Mononuclear cell (primary cell): ENCODE results near the gene CNGB1. TPM values are rescaled to one million over a fixed set of nuclear protein-coding genes. Genes with fewer than 3 reads are reported as not detected.

ENCODE experiments used
- H3K27me3 ChIP-seq: 2 replicates; pipeline ENCODE4 v1.6.0; 2011; ENCODE audit warnings: low read length, control low read depth; ENCODE audit not compliant: insufficient read depth
- H3K4me1 ChIP-seq: 2 replicates; pipeline ENCODE4 v1.5.1; 2011; ENCODE audit warnings: mild to moderate bottlenecking, low read length, control low read depth; ENCODE audit not compliant: insufficient read depth
- H3K4me3 ChIP-seq: 2 replicates; pipeline ENCODE4 v1.5.1; 2011; ENCODE audit warnings: mild to moderate bottlenecking, low read length, moderate library complexity
- H3K9me3 ChIP-seq: 2 replicates; pipeline ENCODE4 v1.5.1; 2011; ENCODE audit warnings: low read depth, mild to moderate bottlenecking, control low read depth, low read length
- total RNA-seq: library from RNA; depleted of rRNA; stranded (reverse); fragments of >200 nt; gene quantifications from one replicate; pipeline ENCODE4 v1.2.3, GENCODE V29; 2012

Gene CNGB1
- total RNA-seq, 1 donor: not detected

DNA sequence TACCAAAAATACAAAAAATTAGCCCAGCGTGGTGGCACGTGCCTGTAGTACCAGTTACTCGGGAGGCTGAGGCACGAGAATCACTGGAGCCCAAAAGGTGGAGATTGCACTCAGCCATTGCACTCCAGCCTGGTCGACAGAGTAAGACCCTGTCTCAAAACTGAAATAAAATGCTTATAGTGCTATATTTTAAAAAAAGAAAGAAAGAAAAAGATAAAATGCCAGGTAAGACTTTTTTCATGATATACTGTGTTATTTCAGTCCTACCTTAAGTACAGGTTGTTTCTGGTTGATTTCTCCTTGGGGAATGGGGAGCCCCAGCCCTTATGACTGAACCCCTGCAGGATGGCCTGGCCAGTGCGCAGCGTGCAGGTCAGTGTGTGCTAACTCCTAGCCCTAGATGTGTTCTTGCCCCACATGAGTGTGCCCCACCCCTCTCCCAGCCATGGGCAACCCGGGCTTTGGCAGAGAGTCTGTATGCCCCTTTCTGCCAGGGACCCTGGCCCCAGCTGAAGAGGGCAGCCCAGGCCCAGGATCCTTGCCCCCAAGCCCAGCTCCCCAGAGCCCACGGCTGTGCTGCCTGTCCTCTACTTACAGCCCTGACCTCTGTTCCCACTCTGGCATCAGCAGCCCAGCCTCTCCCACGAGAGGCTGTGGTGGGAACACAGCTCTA, 1.3 kb downstream of the CNGB1 start:
- no peaks in the 10 kb centered on the region for H3K4me1 ChIP-seq
- H3K27me3 ChIP-seq: no peaks in the 10 kb centered on the region
- no peaks in the 10 kb centered on the region for H3K9me3 ChIP-seq
- H3K4me3 ChIP-seq: no peak overlapping the region

DNA sequence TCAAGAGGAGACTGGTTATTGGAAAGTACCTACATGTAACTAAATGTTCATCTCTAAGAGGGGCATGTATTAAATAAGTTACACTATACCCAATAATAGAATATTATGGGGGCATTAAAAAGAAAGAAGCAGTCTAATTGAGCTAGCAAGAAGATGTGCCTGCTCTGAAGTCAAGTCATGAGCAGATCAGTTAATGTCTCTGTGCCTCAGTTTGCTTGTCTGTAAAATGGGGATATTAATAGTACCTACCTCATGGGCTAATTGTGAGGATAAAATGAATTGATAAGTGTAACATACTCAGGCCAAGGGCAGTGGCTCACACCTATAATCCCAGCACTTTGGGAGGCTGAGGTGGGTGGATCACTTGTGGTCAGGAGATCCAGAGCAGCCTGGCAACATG, 3.0 kb downstream of the CNGB1 start:
- H3K4me1 ChIP-seq: no peaks in the 10 kb centered on the region

DNA sequence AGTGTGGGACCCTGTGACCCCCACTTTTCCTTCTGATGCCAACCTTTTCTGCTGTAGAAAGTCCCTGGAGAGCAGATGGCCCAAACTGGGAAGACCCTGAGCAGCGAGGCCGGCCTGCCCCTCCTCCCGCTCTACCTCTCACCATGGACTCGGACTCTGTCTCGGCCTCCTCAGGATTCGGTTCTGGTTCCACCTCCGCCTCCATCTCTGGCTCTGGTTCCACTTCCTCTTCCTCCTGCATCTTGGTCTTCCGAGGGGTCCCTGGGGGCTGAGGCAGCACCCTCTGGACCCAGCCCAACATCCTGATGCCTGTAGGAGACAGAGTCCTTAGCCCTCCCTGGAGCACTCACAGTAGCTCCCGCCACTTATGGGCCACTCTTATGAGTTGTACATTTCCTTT, 3.9 kb downstream of the CNGB1 start:
- H3K27me3 ChIP-seq: no peaks in the 10 kb centered on the region
- no peaks in the 10 kb centered on the region for H3K9me3 ChIP-seq
- H3K4me3 ChIP-seq: no peak overlapping the region
- H3K4me1 ChIP-seq: no peaks in the 10 kb centered on the region

More for the DNA sequence above, 3.0 kb downstream of the CNGB1 start:
- no peaks in the 10 kb centered on the region for H3K9me3 ChIP-seq
- H3K4me3 ChIP-seq: no peak overlapping the region
- H3K27me3 ChIP-seq: no peaks in the 10 kb centered on the region

DNA sequence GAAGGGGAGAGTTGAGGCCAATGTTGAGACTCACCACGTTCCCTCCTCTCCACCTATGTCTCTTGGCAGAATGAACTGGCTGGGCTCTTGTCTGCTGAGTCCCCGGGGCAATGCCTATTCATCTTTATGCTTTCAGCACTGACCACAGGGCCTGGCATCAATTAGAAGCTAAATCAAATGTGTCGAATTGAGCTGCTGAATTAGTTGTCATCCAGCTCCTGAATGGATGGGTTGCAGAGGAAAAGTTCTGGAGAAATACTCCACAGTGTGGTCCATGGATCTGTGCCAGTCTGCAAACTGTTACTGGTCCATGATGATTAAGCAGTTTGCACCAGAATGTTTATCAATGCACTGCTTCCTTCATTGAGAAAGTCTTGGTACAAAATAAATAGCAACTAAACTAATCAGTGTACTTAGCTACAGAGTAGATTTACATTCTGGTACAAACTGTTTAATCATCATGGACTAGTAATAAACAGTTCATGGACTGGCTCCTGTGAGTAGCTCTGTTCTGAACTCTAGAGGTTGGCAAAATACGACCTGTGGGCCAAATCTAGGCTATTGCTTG, 4.6 kb downstream of the CNGB1 start:
- Histone ChIP-seq H3K4me1 (no peaks in the 10 kb centered on the region), H3K27me3 (no peaks in the 10 kb centered on the region), H3K4me3 (no peak overlapping the region), H3K9me3 (no peaks in the 10 kb centered on the region)

DNA sequence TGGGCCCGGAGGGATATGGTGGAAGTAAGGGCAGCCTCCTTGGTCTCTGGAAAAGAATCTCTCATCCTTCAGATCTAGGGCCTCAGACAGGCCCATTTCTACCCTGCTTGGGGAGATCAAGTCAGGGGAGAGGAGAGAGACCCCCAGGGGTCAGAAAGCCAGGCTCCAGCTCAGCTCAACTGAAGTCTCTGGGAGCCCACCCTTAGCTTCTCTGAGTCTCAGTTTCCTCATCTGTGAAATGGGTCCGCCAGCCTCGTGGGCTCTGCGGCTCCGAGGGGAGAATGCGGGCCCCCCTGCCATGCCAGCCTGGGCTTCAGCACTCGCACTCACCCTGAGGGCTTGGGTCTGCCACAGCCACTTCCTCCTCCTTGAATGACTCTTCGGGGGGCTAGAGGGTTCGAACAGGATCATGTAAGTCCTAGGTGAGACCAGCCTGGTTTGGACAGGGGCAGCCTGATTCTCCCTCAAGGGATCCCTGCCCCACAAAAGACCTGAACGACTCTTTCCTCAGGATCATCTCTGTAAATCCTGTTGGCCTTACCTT, 6.7 kb downstream of the CNGB1 start:
- no peaks in the 10 kb centered on the region for H3K4me1 ChIP-seq
- H3K27me3 ChIP-seq: no peaks in the 10 kb centered on the region
- H3K9me3 ChIP-seq: no peaks in the 10 kb centered on the region
- H3K4me3 ChIP-seq: no peak overlapping the region

DNA sequence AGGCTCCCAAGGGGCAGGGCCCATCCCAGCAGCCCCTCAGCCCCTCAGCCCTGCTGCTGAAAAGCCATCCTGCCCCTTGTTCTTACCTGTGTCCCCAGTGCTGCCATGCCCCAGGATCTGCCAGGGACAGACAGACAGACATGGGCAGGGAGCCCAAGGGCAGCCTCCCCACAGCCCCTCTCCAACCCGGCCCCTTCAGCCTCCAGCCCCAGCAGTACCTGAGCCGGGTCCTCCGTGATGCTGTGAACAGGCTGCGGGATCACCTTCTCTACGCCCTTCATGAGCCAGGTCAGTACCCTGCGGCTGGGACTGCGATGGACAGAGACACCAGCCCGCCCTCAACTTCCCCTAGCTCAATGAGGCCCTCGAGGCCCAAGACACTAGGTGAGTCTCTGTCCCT, 8.2 kb downstream of the CNGB1 start:
- H3K4me1 ChIP-seq: no peaks in the 10 kb centered on the region
- H3K4me3 ChIP-seq: no peak overlapping the region
- no peaks in the 10 kb centered on the region for H3K9me3 ChIP-seq
- H3K27me3 ChIP-seq: no peaks in the 10 kb centered on the region

DNA sequence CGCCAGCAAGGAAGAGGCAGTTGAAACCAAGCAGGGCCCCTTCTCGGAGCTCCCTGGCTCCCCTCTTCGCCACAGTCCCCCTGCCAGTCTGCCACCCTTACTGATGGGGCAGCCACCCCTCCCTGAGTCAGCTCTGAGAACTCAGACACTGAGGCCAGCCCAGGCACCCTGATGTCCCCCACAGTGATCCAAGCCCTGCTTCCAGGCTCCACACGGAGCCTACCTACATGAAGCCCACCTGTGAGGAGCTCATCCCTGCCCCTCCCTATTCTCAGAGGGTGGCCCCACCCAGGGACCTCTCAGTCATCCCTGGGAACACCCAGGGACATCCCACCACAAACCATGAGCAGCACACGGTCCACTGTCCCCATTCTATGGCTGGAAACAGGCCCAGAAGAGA, 8.9 kb downstream of the CNGB1 start:
- Histone ChIP-seq H3K9me3 (no peaks in the 10 kb centered on the region), H3K27me3 (no peaks in the 10 kb centered on the region), H3K4me3 (no peak overlapping the region), H3K4me1 (no peaks in the 10 kb centered on the region)

DNA sequence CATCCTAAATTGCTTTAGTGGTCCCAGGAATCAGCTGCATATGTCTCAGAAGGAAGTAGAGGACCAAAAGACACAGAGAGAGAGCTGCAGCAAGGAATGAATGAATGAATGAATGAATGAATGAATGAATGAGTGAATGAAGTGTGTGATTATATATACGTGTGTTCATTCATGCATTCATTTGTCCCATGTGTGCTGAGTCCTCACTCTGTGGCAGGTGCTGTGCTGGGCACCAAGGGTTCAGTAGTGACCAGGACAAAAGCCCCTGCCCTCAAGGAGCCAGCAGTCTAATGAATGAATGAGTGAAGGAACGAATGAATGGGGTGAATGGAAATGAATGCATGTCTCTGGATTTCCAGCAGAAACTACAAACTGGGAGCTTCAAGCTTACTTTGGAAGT, 9.4 kb downstream of the CNGB1 start:
- Histone ChIP-seq H3K9me3 (no peaks in the 10 kb centered on the region), H3K4me1 (no peaks in the 10 kb centered on the region), H3K4me3 (no peak overlapping the region), H3K27me3 (no peaks in the 10 kb centered on the region)

DNA sequence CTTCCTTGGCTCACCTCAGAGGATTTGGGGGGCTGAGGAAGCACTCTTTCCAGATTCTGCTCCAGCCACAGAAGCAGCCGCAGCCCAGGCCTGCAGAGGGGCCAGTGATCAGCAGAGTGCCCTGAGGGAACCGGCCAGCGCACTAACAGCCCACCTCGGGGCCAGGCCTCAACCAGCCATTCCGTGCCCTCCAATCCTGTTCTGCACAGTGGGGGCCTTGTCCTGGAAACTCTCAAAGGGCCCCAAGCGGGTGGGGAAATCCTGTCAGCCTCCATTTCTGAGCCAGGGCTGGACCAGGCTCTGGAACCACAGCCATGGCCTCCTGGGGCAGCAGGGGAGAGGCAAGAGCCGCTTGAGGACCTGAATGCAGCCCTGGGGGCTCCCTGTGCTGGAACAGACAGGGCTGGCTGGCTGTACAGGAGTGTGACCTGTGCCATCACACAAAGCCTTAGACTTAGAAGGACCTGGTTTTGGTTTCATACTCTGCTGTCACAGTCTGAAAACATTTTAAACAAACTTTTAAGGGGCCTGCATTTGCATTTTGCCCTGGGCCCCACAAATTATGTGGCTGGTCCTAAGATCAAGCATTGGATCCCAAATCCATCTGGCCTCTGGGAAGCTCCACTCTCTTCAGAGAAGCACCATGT, 10.0 kb downstream of the CNGB1 start:
- no peak overlapping the region for H3K4me3 ChIP-seq
- H3K4me1 ChIP-seq: no peaks in the 10 kb centered on the region
- H3K9me3 ChIP-seq: no peaks in the 10 kb centered on the region
- H3K27me3 ChIP-seq: no peaks in the 10 kb centered on the region

DNA sequence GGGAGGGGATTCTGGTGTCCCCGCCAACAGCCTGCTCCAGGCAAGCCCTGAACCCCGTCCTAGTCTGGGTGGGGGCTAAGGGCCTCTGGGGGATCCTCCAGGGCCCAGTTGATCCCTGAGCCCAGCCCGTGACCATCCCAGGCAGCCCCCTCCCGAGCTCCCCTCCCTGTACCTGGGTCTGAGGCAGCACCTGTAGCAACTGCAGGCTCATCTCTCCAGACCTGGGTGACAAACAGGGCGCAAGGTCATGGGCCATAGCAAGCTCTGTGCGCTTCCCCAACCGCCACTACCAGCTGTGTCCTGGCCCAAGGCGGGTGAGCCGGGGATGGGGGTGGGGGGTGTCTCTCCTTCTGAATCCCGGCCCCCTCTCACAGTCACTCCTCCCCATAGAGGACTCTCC, 10.6 kb downstream of the CNGB1 start:
- Histone ChIP-seq H3K4me1 (no peaks in the 10 kb centered on the region), H3K9me3 (no peaks in the 10 kb centered on the region), H3K4me3 (no peak overlapping the region), H3K27me3 (no peaks in the 10 kb centered on the region)

DNA sequence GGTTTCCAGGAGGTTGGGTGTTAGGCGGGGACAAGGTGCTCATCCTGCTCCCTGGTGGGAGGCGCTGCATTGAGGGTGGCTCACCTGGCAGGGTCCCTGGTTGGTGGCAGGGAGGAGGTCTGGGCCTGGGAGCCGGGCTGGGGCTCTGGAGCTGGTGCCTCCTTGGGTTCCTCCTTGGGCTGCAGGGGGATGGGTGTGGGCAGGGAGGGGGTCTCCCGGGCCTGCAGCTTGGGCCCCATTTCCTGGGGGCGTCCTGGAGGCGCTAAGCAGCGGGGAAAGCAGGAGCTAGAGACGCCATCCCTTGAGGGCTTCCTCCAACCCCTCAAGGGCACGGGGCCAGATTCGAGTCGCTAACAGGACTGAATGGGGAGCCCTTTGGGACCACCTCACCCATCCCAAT, 11.1 kb downstream of the CNGB1 start:
- H3K4me1 ChIP-seq: no peaks in the 10 kb centered on the region
- no peaks in the 10 kb centered on the region for H3K9me3 ChIP-seq
- H3K4me3 ChIP-seq: no peak overlapping the region
- H3K27me3 ChIP-seq: no peaks in the 10 kb centered on the region

DNA sequence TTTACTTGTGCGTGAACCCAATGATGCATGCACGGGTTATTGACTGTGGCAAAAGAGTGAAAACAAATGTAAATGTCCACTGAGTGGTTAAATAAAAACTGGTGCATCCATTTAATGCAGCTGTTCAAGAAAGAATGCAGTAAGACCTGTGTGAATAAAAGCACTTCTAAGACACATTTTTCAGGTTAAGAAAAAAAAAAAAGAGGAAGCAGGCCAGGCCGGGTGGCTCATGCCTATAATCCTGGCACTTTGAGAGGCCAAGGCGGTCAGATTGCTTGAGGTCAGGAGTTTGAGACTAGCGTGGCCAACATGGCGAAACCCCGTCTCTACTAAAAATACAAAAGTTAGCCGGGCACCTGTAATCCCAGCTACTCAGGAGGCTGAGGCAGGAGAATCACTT, 11.8 kb downstream of the CNGB1 start:
- Histone ChIP-seq H3K27me3 (no peaks in the 10 kb centered on the region), H3K9me3 (no peaks in the 10 kb centered on the region), H3K4me1 (no peaks in the 10 kb centered on the region), H3K4me3 (no peak overlapping the region)

DNA sequence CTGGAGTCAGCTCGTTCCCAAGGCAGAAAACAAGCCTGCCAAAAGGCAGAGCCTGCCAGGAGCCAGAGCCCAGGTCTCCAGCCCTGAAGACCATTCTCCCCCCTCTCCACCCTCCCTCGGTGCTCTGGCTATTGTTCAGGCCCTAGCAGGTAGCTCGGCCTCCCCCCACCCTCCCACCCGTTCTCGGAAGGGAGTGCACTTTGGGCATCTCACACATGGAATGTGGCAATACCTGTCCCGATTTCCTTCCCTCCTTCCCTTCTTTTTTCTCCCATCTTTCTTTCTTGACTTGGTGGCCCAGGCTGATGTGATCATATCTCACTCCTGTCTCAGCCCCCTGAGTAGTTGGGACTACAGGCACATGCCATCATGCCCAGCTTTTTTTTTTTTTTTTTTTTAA, 12.4 kb downstream of the CNGB1 start:
- no peaks in the 10 kb centered on the region for H3K27me3 ChIP-seq
- no peak overlapping the region for H3K4me3 ChIP-seq
- no peaks in the 10 kb centered on the region for H3K4me1 ChIP-seq
- no peaks in the 10 kb centered on the region for H3K9me3 ChIP-seq

DNA sequence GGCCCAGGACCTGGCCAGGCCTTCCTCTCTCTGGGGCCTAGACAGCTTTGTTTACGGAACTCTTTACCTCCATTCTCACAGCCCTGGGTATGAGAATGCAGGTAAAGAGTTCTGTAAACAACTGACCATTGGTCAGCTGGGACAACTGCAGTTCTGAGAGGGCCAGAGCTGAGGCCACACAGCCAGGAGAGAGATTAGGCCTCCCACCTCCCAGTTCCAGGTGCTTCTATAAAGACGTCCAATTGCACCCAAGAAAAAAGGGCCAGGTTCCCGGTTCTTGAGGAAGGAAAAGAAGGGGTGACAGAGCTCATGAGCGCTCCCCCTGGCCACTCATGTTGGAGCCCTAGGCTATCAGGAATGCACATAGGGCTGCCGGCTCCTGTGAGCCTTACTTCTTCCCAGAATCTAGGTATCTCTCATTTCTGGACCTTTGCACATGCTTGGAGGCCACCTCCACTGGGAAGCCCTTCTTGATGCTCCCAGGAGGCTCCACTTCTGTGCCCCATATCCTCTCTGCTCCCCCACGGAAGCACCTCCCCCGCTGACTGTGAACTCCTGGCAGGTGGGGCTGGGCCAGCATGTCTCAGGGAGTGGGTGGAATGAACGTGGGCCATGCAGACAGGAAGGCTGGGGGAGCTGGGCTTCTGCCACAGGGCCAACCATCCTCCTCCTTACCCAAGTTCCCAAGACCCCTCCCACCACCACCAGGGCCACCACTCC, 13.1 kb downstream of the CNGB1 start:
- Histone ChIP-seq H3K4me3 (no peak overlapping the region), H3K9me3 (no peaks in the 10 kb centered on the region), H3K27me3 (no peaks in the 10 kb centered on the region), H3K4me1 (no peaks in the 10 kb centered on the region)

DNA sequence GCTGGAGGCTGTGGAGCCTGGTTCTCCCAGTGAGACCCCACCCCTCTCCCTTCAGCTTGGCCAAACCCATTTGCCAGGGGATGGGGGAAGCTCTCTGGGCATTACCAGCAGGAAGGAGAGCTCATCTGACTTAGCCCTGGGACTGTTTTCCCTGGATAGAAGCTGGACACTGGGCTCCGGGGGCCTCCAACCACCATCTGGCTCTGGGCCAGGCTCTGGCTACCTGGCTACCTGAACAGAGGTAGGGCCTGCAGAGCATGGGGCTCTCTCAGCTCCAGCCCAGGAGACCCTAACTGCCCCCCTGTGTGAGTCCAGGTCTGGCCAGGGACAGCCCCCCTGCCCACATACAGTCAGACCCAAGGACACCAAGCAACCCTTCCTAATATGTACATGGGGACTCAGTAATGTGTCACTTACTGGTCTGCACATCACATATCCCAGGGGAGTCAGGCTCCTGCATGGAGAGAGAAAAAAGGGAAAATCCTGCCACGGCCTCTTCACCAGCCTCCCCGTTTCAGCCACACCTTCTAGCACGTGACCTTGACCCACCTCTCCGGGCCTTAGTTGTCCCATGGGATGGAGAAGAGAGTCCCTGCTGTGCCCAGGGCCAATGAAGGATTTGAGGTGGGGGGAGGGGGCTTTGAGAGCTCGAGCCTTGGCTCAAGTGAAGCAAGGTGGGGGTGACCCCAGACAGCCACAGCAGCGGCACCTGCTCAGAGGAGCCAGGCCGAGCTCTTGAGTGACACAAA, 13.8 kb downstream of the CNGB1 start:
- no peak overlapping the region for H3K4me3 ChIP-seq
- H3K9me3 ChIP-seq: no peaks in the 10 kb centered on the region
- no peaks in the 10 kb centered on the region for H3K4me1 ChIP-seq
- H3K27me3 ChIP-seq: no peaks in the 10 kb centered on the region
